ENCODE results near the gene DNAH11. TPM values are rescaled to one million over a fixed set of nuclear protein-coding genes. Genes with fewer than 3 reads are reported as not detected.

Gene DNAH11
- total and polyA plus RNA-seq, 12 donors, result 0.03 to 0.59 (median 0.19) TPM; not detected in 2

DNA sequence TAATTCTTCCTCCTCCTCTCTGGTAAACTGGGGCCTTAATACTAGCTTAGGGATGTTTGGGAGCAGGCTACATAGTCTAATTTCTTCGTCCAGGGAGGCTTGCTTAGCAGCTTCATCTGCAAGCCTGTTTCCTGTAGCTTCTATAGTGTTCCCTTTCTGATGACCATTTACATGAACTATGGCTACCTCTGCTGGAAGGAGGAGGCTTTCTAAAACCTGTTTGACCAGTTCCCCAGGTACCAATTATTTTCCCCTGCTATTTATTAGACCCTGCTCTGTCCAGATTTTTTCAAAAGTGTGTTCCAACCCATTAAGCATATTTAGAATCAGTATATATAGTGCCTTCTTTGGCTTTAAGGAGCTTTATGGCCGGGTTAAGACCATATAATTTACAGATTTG lies 38.8 kb upstream of the DNAH11 start:
- Histone ChIP-seq H3K9me3 (peaks cover 0 to 3% (median 0%) of the 10 kb centered on the region in 11 donors), H3K36me3 (peaks cover 0 to 7% (median 0%) of the 10 kb centered on the region in 9 donors), H3K27me3 (no peaks in the 10 kb centered on the region), H3K4me3 (no peak overlapping the region), H3K4me1 (no peaks in the 10 kb centered on the region), H3K27ac (no peak overlapping the region)
- DNase-seq (no peak), ATAC-seq (no peak)
- TF ChIP-seq CTCF (IDR thresholded peaks at IDR 0.05), result no peak
- 90 to 98% methylated on average over 2 of the region's 2 CpGs for WGBS, 2 donors
- intact Hi-C loops (cut with DNase I), result loop anchor here in 2 of 10 donors (10.0 kb wide), 2 partner anchors 239 to 729 kb away; no protein-coding TSS in a partner anchor

DNA sequence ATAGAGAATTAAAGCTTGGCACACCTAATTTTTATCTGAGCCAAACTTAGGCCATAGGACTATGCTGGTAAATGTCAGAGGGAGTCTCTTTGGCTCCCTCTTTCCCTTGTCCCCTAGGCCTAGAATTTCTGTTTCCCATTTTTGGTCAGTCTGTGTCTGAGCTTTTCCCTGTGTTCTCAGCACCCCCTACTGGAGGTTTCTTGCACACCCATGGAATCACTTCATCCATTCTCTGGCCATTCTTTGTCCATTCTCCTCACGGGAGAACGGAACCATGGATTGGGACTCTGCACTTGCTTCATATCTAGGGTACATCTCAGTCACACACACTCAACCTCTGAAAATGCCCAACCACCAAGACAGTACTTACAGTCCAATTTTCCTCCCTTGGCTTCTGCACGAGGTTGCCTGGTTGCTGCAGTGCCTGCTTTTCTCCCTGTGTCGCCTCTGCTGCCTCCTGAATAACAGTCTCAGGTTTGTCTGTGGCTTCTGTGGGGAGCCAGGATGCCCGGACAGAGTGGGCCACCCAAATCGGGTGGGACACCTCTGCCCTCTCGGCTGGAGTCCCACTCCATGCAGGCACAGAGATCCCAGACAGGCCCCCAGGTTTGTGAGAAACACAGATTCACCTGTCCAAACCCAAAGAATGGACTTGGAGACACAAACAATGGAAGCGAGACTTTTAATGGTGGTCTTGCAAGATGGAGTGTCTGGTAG lies 35.1 kb upstream of the DNAH11 start:
- no peak overlapping the region for H3K4me3 ChIP-seq
- no peaks in the 10 kb centered on the region for H3K4me1 ChIP-seq
- DNase-seq (peak in 1 of 2 donors; percentile 16), ATAC-seq (peak in 5 of 8 donors; percentile 51 to 69 (median 53))
- H3K9me3 ChIP-seq, result peaks cover 0 to 8% (median 0%) of the 10 kb centered on the region in 11 donors
- H3K27ac ChIP-seq, result no peak overlapping the region
- peak; percentile 53 to 74 (median 70) for TF ChIP-seq CTCF (IDR thresholded peaks at IDR 0.05)
- WGBS, 2 donors, result 84 to 95% methylated on average over 8 of the region's 8 CpGs
- intact Hi-C loops (cut with DNase I), result loop anchor here in 9 of 10 donors (2.0 to 10.0 kb wide), 6 partner anchors 243 to 733 kb away; no protein-coding TSS in a partner anchor
- peaks cover 0 to 30% (median 5%) of the 10 kb centered on the region in 9 donors for H3K36me3 ChIP-seq
- H3K27me3 ChIP-seq, result no peaks in the 10 kb centered on the region

GRCh38 chr7:21508538-21508937 lies 34.3 kb upstream of the DNAH11 start:
- peaks cover 0 to 8% (median 0%) of the 10 kb centered on the region in 11 donors for H3K9me3 ChIP-seq
- intact Hi-C loops (cut with DNase I), result loop anchor here in 9 of 10 donors (5.0 to 10.0 kb wide), 5 partner anchors 244 to 734 kb away; no protein-coding TSS in a partner anchor
- ATAC-seq, result no peak
- 98 to 100% methylated on average over 3 of the region's 3 CpGs for WGBS, 2 donors
- no peak overlapping the region for H3K27ac ChIP-seq
- H3K4me1 ChIP-seq, result no peaks in the 10 kb centered on the region
- H3K36me3 ChIP-seq, result peaks cover 0 to 30% (median 5%) of the 10 kb centered on the region in 9 donors
- DNase-seq, result no peak
- TF ChIP-seq CTCF (IDR thresholded peaks at IDR 0.05), result no peak
- no peaks in the 10 kb centered on the region for H3K27me3 ChIP-seq
- H3K4me3 ChIP-seq, result no peak overlapping the region

DNA sequence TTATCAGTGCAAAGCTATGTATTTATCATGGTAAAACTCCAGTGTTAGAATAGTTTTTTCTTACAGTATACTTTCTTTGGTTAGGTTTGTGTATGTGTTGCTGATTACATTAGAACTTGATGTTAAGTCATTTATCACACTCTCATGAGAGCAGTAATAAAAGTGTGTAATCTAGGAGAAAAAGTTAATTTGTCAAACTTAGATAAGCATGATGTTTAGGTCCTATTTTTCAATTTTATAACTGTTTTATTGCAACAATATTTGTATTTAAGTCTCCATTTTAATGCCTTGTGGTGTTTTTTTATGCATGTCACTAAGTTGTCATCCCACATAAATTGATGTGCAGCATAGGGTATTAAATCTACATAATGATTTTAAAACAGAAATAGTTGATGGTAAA lies 28.8 kb upstream of the DNAH11 start:
- no peaks in the 10 kb centered on the region for H3K27me3 ChIP-seq
- H3K36me3 ChIP-seq, result peaks cover 0 to 30% (median 5%) of the 10 kb centered on the region in 9 donors
- DNase-seq, result no peak
- H3K4me3 ChIP-seq, result no peak overlapping the region
- H3K27ac ChIP-seq, result no peak overlapping the region
- intact Hi-C loops (cut with DNase I), result no loop called here
- no peak for ATAC-seq
- H3K4me1 ChIP-seq, result no peaks in the 10 kb centered on the region
- peaks cover 0 to 7% (median 0%) of the 10 kb centered on the region in 11 donors for H3K9me3 ChIP-seq
- no peak for TF ChIP-seq CTCF (IDR thresholded peaks at IDR 0.05)

Measured in heart right ventricle (tissue), 16 donors.